Measurements from ENCODE around the gene CDSN. TPM values are rescaled to one million over a fixed set of nuclear protein-coding genes. Genes with fewer than 3 reads are reported as not detected.

The CDSN gene
- total and polyA plus RNA-seq, 2 of the 4 experiments (the other 2 are of a cell fraction), result not detected

GRCh38 chr6:31158140-31158862 lies 38.1 kb upstream of the CDSN start, which contains the start of gene TCF19:
Gene TCF19, plus strand, starts transcription at chr6:31158589. Its CDS starts 881 bp downstream, at chr6:31159470.
- Histone ChIP-seq H2BK120ac (ENCODE audit: low read depth, low read length) (no peak within 1 kb of the TSS), H3K56ac (ENCODE audit: extremely low read depth, insufficient read depth, low read length) (peak within 1 kb of the TSS; percentile 70), H2BK20ac (ENCODE audit: low read depth, low read length) (no peak within 1 kb of the TSS), H3K4ac (ENCODE audit: low read depth, low read length) (peak within 1 kb of the TSS; percentile 76), H3K23ac (ENCODE audit: low read depth, low read length) (peak within 1 kb of the TSS; percentile 88), H4K5ac (ENCODE audit: low read depth, low read length) (peak within 1 kb of the TSS; percentile 40), H2AK9ac (replicated peaks; ENCODE audit: low read depth, low read length, poor library complexity) (peak within 1 kb of the TSS; percentile 91), H3K9ac (ENCODE audit: low read depth, low read length) (peak within 1 kb of the TSS; percentile 68), H2AFZ (replicated peaks; ENCODE audit: low read length, poor library complexity) (peak within 1 kb of the TSS; percentile 97), H2BK15ac (ENCODE audit: low read depth, low read length) (no peak within 1 kb of the TSS; the same call in 2 of the 3 replicates), H2BK5ac (ENCODE audit: low read depth, low read length, poor library complexity, severe bottlenecking) (peak within 1 kb of the TSS; percentile 43), H4K20me1 (ENCODE audit: insufficient read depth, low read length) (peaks cover 1% of the 10 kb centered on the region; the same call in 1 of the 2 replicates), H3K36me3 (ENCODE audit: control insufficient read depth, insufficient read depth, low read length) (peaks cover 7% of the 10 kb centered on the region; the same call in 1 of the 2 replicates), H2AK5ac (ENCODE audit: low read depth, low read length) (peak within 1 kb of the TSS; percentile 86), H3K4me2 (ENCODE audit: low read depth, low read length) (peak within 1 kb of the TSS; percentile 77), H3K79me1 (ENCODE audit: low read depth in 1 of 2, low read length in 2 of 2) (peaks cover 14 to 56% of the 10 kb centered on the region in 2 experiments), H3K14ac (replicated peaks; ENCODE audit: low read depth, low read length) (peak within 1 kb of the TSS; percentile 79), H4K91ac (ENCODE audit: insufficient read depth, low read depth, low read length) (peak within 1 kb of the TSS; percentile 44; the same call in 1 of the 2 replicates), H3K9me1 (ENCODE audit: insufficient read depth, low read length) (peaks cover 19% of the 10 kb centered on the region), H3K4me1 (ENCODE audit: control insufficient read depth, insufficient read depth, low read length) (peaks cover 10% of the 10 kb centered on the region), H4K8ac (ENCODE audit: low read depth in 2 of 2, low read length in 2 of 2) (peak within 1 kb of the TSS; percentile 87 to 88), H3K27me3 (ENCODE audit: control insufficient read depth, insufficient read depth, low read length) (no peaks in the 10 kb centered on the region), H3K18ac (ENCODE audit: low read depth, low read length) (peak within 1 kb of the TSS; percentile 13), H3K4me3 (ENCODE audit: insufficient read depth, low read depth, low read length) (peak within 1 kb of the TSS; percentile 69), H3K9me3 (ENCODE audit: control insufficient read depth, insufficient read depth, low read length) (no peaks in the 10 kb centered on the region), H3K27ac (ENCODE audit: insufficient read depth, low read length) (peak within 1 kb of the TSS; percentile 86)
- dilution Hi-C loops (cut with HindIII; ENCODE audit: low sequenced_read_pairs, unreplicated experiment) (no loop called here), intact Hi-C loops (cut with micrococcal nuclease) (no loop called here), in situ Hi-C loops (cut with MboI; ENCODE audit: low sequenced_read_pairs) (no loop called here)
- WGBS, 2 experiments (ENCODE audit: extremely low coverage in 2 of 2, insufficient read length in 1 of 2), result 0% methylated on average over 35 of the region's 65 CpGs; no CpG with 5 or more reads in 1 of the 2 experiments
- no TSS peak for BruUV-seq (replicated peaks)
- peak; percentile 99 for DNase-seq
- CTCF ChIA-PET, result interaction anchor here (0.9 kb wide), 1 partner anchor 38 kb away, joined by 5 read pairs; no protein-coding TSS in a partner anchor
- POLR2A ChIA-PET (ENCODE audit: unreplicated experiment), result no interaction called here
- peak; percentile 97 for ATAC-seq (ENCODE audit: low read depth)
- no peak for TF ChIP-seq RCOR1 (IDR thresholded peaks at IDR 0.05; ENCODE audit: insufficient replicate concordance, low read length)
- no peak for TF ChIP-seq USF2 (IDR thresholded peaks at IDR 0.05; ENCODE audit: low read depth, low read length)
- TF ChIP-seq MXI1 (IDR thresholded peaks at IDR 0.05; ENCODE audit: borderline replicate concordance, low read depth, low read length), result peak; percentile 87
- no peak for TF ChIP-seq CTCF (conservative IDR thresholded peaks at IDR 0.05; ENCODE audit: low read depth, low read length)
- no peak for TF ChIP-seq RAD21 (IDR thresholded peaks at IDR 0.05; ENCODE audit: low read length)
- no peak for TF ChIP-seq POLR2A (IDR thresholded peaks at IDR 0.05; ENCODE audit: low read depth, low read length)
- peak; percentile 68 for TF ChIP-seq FOS (IDR thresholded peaks at IDR 0.05; ENCODE audit: low read depth, low read length)
- TF ChIP-seq MAZ (IDR thresholded peaks at IDR 0.05; ENCODE audit: borderline replicate concordance, low read depth, low read length), result peak; percentile 96
- no peak for TF ChIP-seq ELK1 (IDR thresholded peaks at IDR 0.05; ENCODE audit: borderline replicate concordance, low read depth, low read length)
- TF ChIP-seq NFE2L2 (IDR thresholded peaks at IDR 0.05; ENCODE audit: low read depth, low read length), result no peak
- peak; percentile 79 for TF ChIP-seq BHLHE40 (IDR thresholded peaks at IDR 0.05; ENCODE audit: low read depth, low read length)
- no peak for TF ChIP-seq CHD1 (IDR thresholded peaks at IDR 0.05; ENCODE audit: low read depth, low read length)
- no peak for TF ChIP-seq CEBPB (IDR thresholded peaks at IDR 0.05; ENCODE audit: low read depth, low read length)
- TF ChIP-seq SMC3 (IDR thresholded peaks at IDR 0.05; ENCODE audit: low read depth, low read length), result no peak
- no peak for TF ChIP-seq RFX5 (IDR thresholded peaks at IDR 0.05; ENCODE audit: low read depth, low read length)
